Ovary (tissue), 9 donors: Measurements from ENCODE around the gene RNF212. TPM values are rescaled to one million over a fixed set of nuclear protein-coding genes. Genes with fewer than 3 reads are reported as not detected.

Experiments
- DNase-seq, 5 donors: peaks; one replicate each; pipeline ENCODE4 v3.0.0-alpha.2; 2019 to 2020
- H3K27ac ChIP-seq, 2 donors: fragments of 200-600 bp; one replicate each; pipeline versions ENCODE4 v1.5.1 to v1.8.0; 2019 to 2022
- H3K27me3 ChIP-seq: fragments of 200-600 bp; one replicate; pipeline ENCODE4 v1.8.0; 2022
- H3K36me3 ChIP-seq: fragments of 200-600 bp; sonication (generic); one replicate; pipeline ENCODE4 v1.5.1; 2019
- H3K4me1 ChIP-seq: one replicate; pipeline ENCODE4 v1.8.1; 2013; ENCODE audit warnings: mild to moderate bottlenecking, moderate library complexity; ENCODE audit not compliant: insufficient read depth
- H3K4me3 ChIP-seq: fragments of 200-600 bp; sonication (generic); one replicate; pipeline ENCODE4 v1.5.1; 2017
- H3K9me3 ChIP-seq, 2 donors: fragments of 200-600 bp in 1 of 2; sonication (generic) in 1 of 2; one replicate each; pipeline versions ENCODE4 v1.5.1 to v1.8.1; 2013 to 2019; ENCODE audit warnings: mild to moderate bottlenecking in 1 of 2, moderate library complexity in 1 of 2
- CTCF ChIP-seq, 3 donors: fragments of 450-650 bp in 2 of 3; fragments of 200-600 bp in 1 of 3; IDR thresholded peaks; one replicate each; pipeline versions ENCODE4 v1.5.1 to v1.8.0; 2016 to 2022; ENCODE audit warnings: antibody characterized with exemption in 3 of 3, mild to moderate bottlenecking in 1 of 3
- EP300 ChIP-seq: sonication (generic); formaldehyde crosslinking; IDR thresholded peaks from one replicate; pipeline ENCODE4 v1.6.1; 2017; ENCODE audit warnings: antibody characterized with exemption
- POLR2A ChIP-seq: fragments of 450-650 bp; IDR thresholded peaks from one replicate; pipeline ENCODE4 v1.6.1; 2017; ENCODE audit warnings: antibody characterized with exemption, mild to moderate bottlenecking, moderate library complexity
- WGBS, 3 donors: extraction: QIAGEN DNeasy Blood & Tissue Kit in 1 of 3; methylation state at CpG; one replicate each; pipeline versions ENCODE4 v1.1.5 to v1.1.7; 2013 to 2017; 5-methylcytosine and 5-hydroxymethylcytosine counted together
- intact Hi-C, 4 donors: fragments of 100-400 bp; cut with DNase I; formaldehyde crosslinking; loops; one replicate each; pipeline versions ENCODE4 v1.11.0 to v1.15.1; 2022 to 2023
- polyA plus RNA-seq, 2 donors: library from polyadenylated mRNA; stranded (reverse); fragments of 200-250 nt in 1 of 2; fragments of 350-450 nt in 1 of 2; fragmentation: Illumina TruSeq in 1 of 2; extraction: RNeasy Lipid Tissue Mini Kit (QIAGEN cat#74804) in 1 of 2; gene quantifications; one replicate each; pipeline ENCODE4 v1.2.3, GENCODE V29; 2013 to 2014
- total RNA-seq, 7 donors: library from RNA; depleted of rRNA in 2 of 7; stranded (reverse); fragments of >200 nt in 2 of 7; fragmentation: NEBNext Ultra II Directional in 3 of 7; extraction: Animal tissue kit (Norgen Biotek cat#: 25700) in 3 of 7; gene quantifications; one replicate each; pipeline versions ENCODE4 v1.1.0 to v1.2.4, GENCODE V29; 2016 to 2023
- donor health status: DM: no; HTN: no; CAD: no; lungs with moderate emphysema.
- donor health status: DM: no; HTN: no; CAD: no.
- donor health status: Bipolar disorder and iron deficiency.
- donor health status: DM: yes; HTN: yes; CAD: no.
- donor health status: DM: no; HTN: no; CAD: no.
- donor health status: DM: yes; HTN: yes; CAD: no.

Gene RNF212
- total and polyA plus RNA-seq, 9 donors: 6.2 to 31.0 (median 14.1) TPM

- Histone ChIP-seq H3K9me3 (no peaks in the 10 kb centered on the region), H3K36me3 (no peaks in the 10 kb centered on the region), H3K27me3 (peaks cover 5% of the 10 kb centered on the region), H3K4me3 (no peak overlapping the region), H3K4me1 (no peaks in the 10 kb centered on the region), H3K27ac (no peak overlapping the region)
- intact Hi-C loops: no loop called here
- 31 to 37% (median 33%) methylated on average over 11 of the region's 11 CpGs for WGBS, 3 donors
- TF ChIP-seq CTCF (IDR thresholded peaks at IDR 0.05) (peak in 2 of 3 donors; percentile 22 to 43), EP300 (no peak), POLR2A (no peak)
- peak in 2 of 5 donors; percentile 50 to 54 for DNase-seq
Observed at GRCh38 chr4:1072830-1073446, 40.4 kb downstream of the RNF212 start.

- no peak for TF ChIP-seq EP300
- TF ChIP-seq CTCF (IDR thresholded peaks at IDR 0.05): no peak
- TF ChIP-seq POLR2A: no peak
- intact Hi-C loops: no loop called here
- WGBS, 3 donors: 89 to 94% (median 89%) methylated on average over 7 of the region's 7 CpGs
- H3K4me3 ChIP-seq: no peak overlapping the region
- peak in 1 of 5 donors; percentile 3 for DNase-seq
- H3K4me1 ChIP-seq: peaks cover 3% of the 10 kb centered on the region
- H3K9me3 ChIP-seq: no peaks in the 10 kb centered on the region
- H3K36me3 ChIP-seq: no peaks in the 10 kb centered on the region
- no peak overlapping the region for H3K27ac ChIP-seq
- peaks cover 5% of the 10 kb centered on the region for H3K27me3 ChIP-seq
Observed at GRCh38 chr4:1069394-1069793, 44.0 kb downstream of the RNF212 start.

GRCh38 chr4:1065732-1066131 is 47.6 kb downstream of the RNF212 start:
- H3K4me3 ChIP-seq: no peak overlapping the region
- no peaks in the 10 kb centered on the region for H3K27me3 ChIP-seq
- WGBS, 3 donors: 0 to 10% (median 2%) methylated on average over 4 of the region's 4 CpGs
- H3K36me3 ChIP-seq: no peaks in the 10 kb centered on the region
- TF ChIP-seq POLR2A (no peak), CTCF (IDR thresholded peaks at IDR 0.05) (no peak), EP300 (no peak)
- intact Hi-C loops: no loop called here
- H3K4me1 ChIP-seq: peaks cover 3% of the 10 kb centered on the region
- H3K9me3 ChIP-seq: no peaks in the 10 kb centered on the region
- no peak overlapping the region for H3K27ac ChIP-seq
- DNase-seq: peak in 2 of 5 donors; percentile 34 to 76

GRCh38 chr4:1062419-1062818 is 50.9 kb downstream of the RNF212 start:
- peaks cover 3% of the 10 kb centered on the region for H3K4me1 ChIP-seq
- WGBS, 3 donors: 15 to 41% (median 19%) methylated on average over 7 of the region's 7 CpGs
- H3K9me3 ChIP-seq: no peaks in the 10 kb centered on the region
- no peaks in the 10 kb centered on the region for H3K27me3 ChIP-seq
- H3K36me3 ChIP-seq: no peaks in the 10 kb centered on the region
- no peak overlapping the region for H3K27ac ChIP-seq
- no peak for DNase-seq
- intact Hi-C loops: no loop called here
- no peak for TF ChIP-seq EP300
- no peak for TF ChIP-seq POLR2A
- no peak for TF ChIP-seq CTCF (IDR thresholded peaks at IDR 0.05)
- no peak overlapping the region for H3K4me3 ChIP-seq
